GM19328 (cell line): Measurements from ENCODE around the gene FAM222A.

Source experiments
- ATAC-seq: cut with Tn5 transposase; IDR thresholded peaks from one replicate; pipeline ENCODE4 v1.9.1; 2021; ENCODE audit warnings: mild to moderate bottlenecking, moderate library complexity; ENCODE audit not compliant: unreplicated experiment

Gene FAM222A

GRCh38 chr12:109724321-109724892 lies 10.8 kb downstream of the FAM222A start:
- no peak for ATAC-seq

- ATAC-seq: no peak
Observed at GRCh38 chr12:109725321-109726105, 11.9 kb downstream of the FAM222A start.

- no peak for ATAC-seq
Observed at GRCh38 chr12:109726106-109726497, 12.5 kb downstream of the FAM222A start.

- ATAC-seq: no peak
Observed at GRCh38 chr12:109726511-109727038, 12.9 kb downstream of the FAM222A start.

- ATAC-seq: no peak
Observed at GRCh38 chr12:109727039-109727723, 13.6 kb downstream of the FAM222A start.

- no peak for ATAC-seq
Observed at GRCh38 chr12:109727746-109728726, 14.4 kb downstream of the FAM222A start.

GRCh38 chr12:109728921-109729320 lies 15.3 kb downstream of the FAM222A start:
- no peak for ATAC-seq

- no peak for ATAC-seq
Observed at GRCh38 chr12:109729371-109729781, 15.8 kb downstream of the FAM222A start.

GRCh38 chr12:109729801-109730200 lies 16.2 kb downstream of the FAM222A start:
- no peak for ATAC-seq

- ATAC-seq: no peak
Observed at GRCh38 chr12:109730306-109731145, 16.9 kb downstream of the FAM222A start.

- no peak for ATAC-seq
Observed at GRCh38 chr12:109731231-109731731, 17.7 kb downstream of the FAM222A start.

GRCh38 chr12:109731806-109732205 lies 18.2 kb downstream of the FAM222A start:
- no peak for ATAC-seq

- ATAC-seq: no peak
Observed at GRCh38 chr12:109732321-109733305, 19.0 kb downstream of the FAM222A start.

GRCh38 chr12:109734219-109735000 lies 20.8 kb downstream of the FAM222A start:
- ATAC-seq: no peak

GRCh38 chr12:109735051-109735521 lies 21.5 kb downstream of the FAM222A start:
- no peak for ATAC-seq

GRCh38 chr12:109735825-109736551 lies 22.4 kb downstream of the FAM222A start:
- no peak for ATAC-seq
